IMR-90 (cell line): Measurements from ENCODE around the gene ZNRF4. TPM values are rescaled to one million over a fixed set of nuclear protein-coding genes. Genes with fewer than 3 reads are reported as not detected.

Experiments
- ATAC-seq: fragments of 200-7000 bp; cut with Tn5 transposase; 2 replicates; pipeline ENCODE4 v1.9.1; 2020; ENCODE audit warnings: low read depth, mild to moderate bottlenecking, moderate library complexity
- Bru-seq: library from RNA; stranded (reverse); fragments of 400-500 nt; gene quantifications from one replicate; lab custom pipeline; 2021; lab: Mats Ljungman, UMichigan
- BruChase-seq, 2 experiments: library from RNA; stranded (reverse); fragments of 400-500 nt; gene quantifications; one replicate each; lab custom pipeline; 2021; lab: Mats Ljungman, UMichigan
- BruUV-seq: library from RNA; stranded (reverse); fragments of 400-500 nt; replicated peaks from 2 replicates; lab custom pipeline; 2021; lab: Mats Ljungman, UMichigan
- CTCF ChIA-PET: fragments of 300-600 bp; formaldehyde crosslinking; extraction: SDS; loops from one replicate; lab custom pipeline; 2021; ENCODE audit warnings: antibody characterized with exemption; lab: Yijun Ruan, JAX
- POLR2A ChIA-PET: fragments of 300-600 bp; sonication (Branson Sonifier 250); formaldehyde crosslinking; loops from one replicate; lab custom pipeline; 2022; ENCODE audit warnings: antibody characterized with exemption; ENCODE audit not compliant: unreplicated experiment; lab: Charles Lee
- DNase-seq: peaks from one replicate; pipeline ENCODE4 v3.0.0; 2013
- H2AFZ ChIP-seq: replicated peaks from 2 replicates; pipeline ENCODE3; 2013; ENCODE audit warnings: low read length, mild to moderate bottlenecking; ENCODE audit not compliant: poor library complexity
- H2AK5ac ChIP-seq: 2 replicates; pipeline ENCODE4 v1.6.1; 2013; ENCODE audit warnings: low read depth, low read length, inconsistent platforms
- H2AK9ac ChIP-seq: replicated peaks from 2 replicates; pipeline ENCODE3; 2013; ENCODE audit warnings: mild to moderate bottlenecking, low read depth, low read length, moderate library complexity; ENCODE audit not compliant: poor library complexity
- H2BK120ac ChIP-seq: 2 replicates; pipeline ENCODE4 v1.6.1; 2013; ENCODE audit warnings: low read depth, low read length, inconsistent platforms
- H2BK15ac ChIP-seq: 3 replicates; pipeline ENCODE4 v1.6.1; 2013; ENCODE audit warnings: low read depth, low read length, inconsistent platforms
- H2BK20ac ChIP-seq: 2 replicates; pipeline ENCODE4 v1.6.1; 2013; ENCODE audit warnings: low read depth, mild to moderate bottlenecking, inconsistent platforms, low read length, moderate library complexity
- H2BK5ac ChIP-seq: 2 replicates; pipeline ENCODE4 v1.6.1; 2013; ENCODE audit warnings: mild to moderate bottlenecking, low read depth, low read length, inconsistent platforms; ENCODE audit not compliant: poor library complexity, severe bottlenecking
- H3K14ac ChIP-seq: replicated peaks from 2 replicates; pipeline ENCODE4 v1.6.1; 2013; ENCODE audit warnings: low read depth, low read length, inconsistent platforms
- H3K18ac ChIP-seq: 2 replicates; pipeline ENCODE4 v1.6.1; 2013; ENCODE audit warnings: low read depth, low read length, control low read depth
- H3K23ac ChIP-seq: 2 replicates; pipeline ENCODE4 v1.6.1; 2013; ENCODE audit warnings: low read depth, low read length, inconsistent platforms
- H3K27ac ChIP-seq: 2 replicates; pipeline ENCODE4 v1.5.1; 2013; ENCODE audit warnings: mild to moderate bottlenecking, control low read depth, low read length; ENCODE audit not compliant: insufficient read depth
- H3K27me3 ChIP-seq: 2 replicates; pipeline ENCODE4 v1.6.1; 2013; ENCODE audit warnings: low read length; ENCODE audit not compliant: control insufficient read depth, insufficient read depth
- H3K36me3 ChIP-seq: 2 replicates; pipeline ENCODE4 v1.6.1; 2013; ENCODE audit warnings: low read length, mixed read lengths; ENCODE audit not compliant: control insufficient read depth, insufficient read depth
- H3K4ac ChIP-seq: 2 replicates; pipeline ENCODE4 v1.6.1; 2013; ENCODE audit warnings: low read depth, low read length, inconsistent platforms
- H3K4me1 ChIP-seq: 2 replicates; pipeline ENCODE4 v1.6.1; 2013; ENCODE audit warnings: low read length, mixed read lengths; ENCODE audit not compliant: control insufficient read depth, insufficient read depth
- H3K4me2 ChIP-seq: 2 replicates; pipeline ENCODE4 v1.6.1; 2013; ENCODE audit warnings: low read depth, mild to moderate bottlenecking, control low read depth, low read length, moderate library complexity
- H3K4me3 ChIP-seq: 2 replicates; pipeline ENCODE4 v1.5.1; 2013; ENCODE audit warnings: low read depth, mild to moderate bottlenecking, control low read depth, low read length, moderate library complexity; ENCODE audit not compliant: insufficient read depth
- H3K56ac ChIP-seq: 2 replicates; pipeline ENCODE4 v1.6.1; 2013; ENCODE audit warnings: low read length, inconsistent platforms; ENCODE audit not compliant: insufficient read depth; ENCODE audit errors: extremely low read depth
- H3K79me1 ChIP-seq, 2 experiments: 2 replicates each; pipeline ENCODE4 v1.6.1; 2013; ENCODE audit warnings: low read length in 2 of 2, inconsistent platforms in 1 of 2, low read depth in 1 of 2
- H3K9ac ChIP-seq: 2 replicates; pipeline ENCODE4 v1.6.1; 2013; ENCODE audit warnings: low read depth, low read length, control low read depth
- H3K9me1 ChIP-seq: 2 replicates; pipeline ENCODE4 v1.6.1; 2013; ENCODE audit warnings: low read length, inconsistent platforms; ENCODE audit not compliant: insufficient read depth
- H3K9me3 ChIP-seq: 2 replicates; pipeline ENCODE4 v1.6.1; 2013; ENCODE audit warnings: low read length; ENCODE audit not compliant: control insufficient read depth, insufficient read depth
- H4K20me1 ChIP-seq: 2 replicates; pipeline ENCODE4 v1.6.1; 2013; ENCODE audit warnings: low read length, inconsistent platforms; ENCODE audit not compliant: insufficient read depth
- H4K5ac ChIP-seq: 2 replicates; pipeline ENCODE4 v1.6.1; 2013; ENCODE audit warnings: mild to moderate bottlenecking, low read depth, low read length, control low read depth
- H4K8ac ChIP-seq, 2 experiments: 2 replicates each; pipeline ENCODE4 v1.6.1; 2013; ENCODE audit warnings: low read depth in 2 of 2, low read length in 2 of 2, control low read depth in 1 of 2, inconsistent platforms in 1 of 2
- H4K91ac ChIP-seq: 2 replicates; pipeline ENCODE4 v1.6.1; 2013; ENCODE audit warnings: low read depth, low read length, inconsistent platforms; ENCODE audit not compliant: insufficient read depth
- BHLHE40 ChIP-seq: fragments of 150-350 bp; IDR thresholded peaks from 2 replicates; pipeline ENCODE4 v1.6.1; 2016; ENCODE audit warnings: mild to moderate bottlenecking, low read depth, low read length
- FOS ChIP-seq: fragments of 150-350 bp; IDR thresholded peaks from 2 replicates; pipeline ENCODE4 v1.6.1; 2016; ENCODE audit warnings: low read depth, low read length
- MAFK ChIP-seq: IDR thresholded peaks from 2 replicates; pipeline ENCODE4 v1.6.1; 2012; ENCODE audit warnings: low read depth, low read length, improper control_type of control experiment
- MXI1 ChIP-seq: IDR thresholded peaks from 2 replicates; pipeline ENCODE4 v1.6.1; 2012; ENCODE audit warnings: low read depth, mild to moderate bottlenecking, low read length, moderate library complexity, borderline replicate concordance
- NFE2L2 ChIP-seq: fragments of 150-350 bp; IDR thresholded peaks from 2 replicates; pipeline ENCODE4 v1.6.1; 2016; ENCODE audit warnings: low read depth, mild to moderate bottlenecking, low read length
- POLR2A ChIP-seq: IDR thresholded peaks from 2 replicates; pipeline ENCODE4 v1.6.1; 2012; ENCODE audit warnings: mild to moderate bottlenecking, low read depth, low read length
- RCOR1 ChIP-seq: IDR thresholded peaks from 2 replicates; pipeline ENCODE4 v1.6.1; 2012; ENCODE audit warnings: mild to moderate bottlenecking, low read length, improper control_type of control experiment; ENCODE audit not compliant: insufficient replicate concordance
- RFX5 ChIP-seq: IDR thresholded peaks from 2 replicates; pipeline ENCODE4 v1.8.0; 2012; ENCODE audit warnings: low read depth, mild to moderate bottlenecking, low read length, moderate library complexity
- SMC3 ChIP-seq: fragments of 150-350 bp; IDR thresholded peaks from 2 replicates; pipeline ENCODE4 v1.6.1; 2016; ENCODE audit warnings: low read depth, mild to moderate bottlenecking, antibody characterized with exemption, low read length, moderate library complexity
- WGBS, 2 experiments: methylation state at CpG; one replicate each; pipeline versions ENCODE4 v1.1.5 to v1.1.7; 2013; ENCODE audit warnings: missing lambda C conversion rate in 2 of 2; ENCODE audit not compliant: insufficient read length in 1 of 2; ENCODE audit errors: extremely low coverage in 2 of 2; 5-methylcytosine and 5-hydroxymethylcytosine counted together
- dilution Hi-C: fragments of 300-500 bp; cut with HindIII; formaldehyde crosslinking; loops from one replicate; pipeline ENCODE4 v1.14.3; 2018; ENCODE audit warnings: low sequenced_read_pairs; ENCODE audit not compliant: unreplicated experiment
- in situ Hi-C: fragments of 300-500 bp; cut with MboI; formaldehyde crosslinking; loops from 3 replicates; pipeline ENCODE4 v1.14.3; 2019; ENCODE audit warnings: low sequenced_read_pairs, inconsistent platforms, mixed read lengths
- intact Hi-C: fragments of 100-400 bp; cut with micrococcal nuclease; formaldehyde crosslinking; loops from 2 replicates; pipeline ENCODE4 v1.10.0; 2022
- long read RNA-seq: library from polyadenylated mRNA; unstranded; transcript quantifications from one replicate; pipeline ENCODE4 v2.0.0, GENCODE V29; 2021; ENCODE audit not compliant: unreplicated experiment
- polyA plus RNA-seq, 3 experiments: library from polyadenylated mRNA; depleted of rRNA; stranded (reverse); fragments of >200 nt; gene quantifications; 2 replicates each; pipeline ENCODE4 v1.2.3, GENCODE V29; 2012; ENCODE audit warnings: low replicate concordance in 1 of 3
- total RNA-seq: library from RNA; depleted of rRNA; stranded (reverse); fragments of >200 nt; gene quantifications from 2 replicates; pipeline ENCODE4 v1.2.3, GENCODE V29; 2012; rRNA removed
- TF ChIP-seq, protein P1 (sequence below): conservative IDR thresholded peaks from 2 replicates; pipeline ENCODE4 v1.5.1; 2012; ENCODE audit warnings: mild to moderate bottlenecking, low read depth, low read length, improper control_type of control experiment
- TF ChIP-seq, protein P2 (sequence below): fragments of 150-350 bp; IDR thresholded peaks from 2 replicates; pipeline ENCODE4 v1.6.1; 2017; ENCODE audit warnings: mild to moderate bottlenecking, antibody characterized with exemption, low read length, low read depth

The ZNRF4 gene, protein sequence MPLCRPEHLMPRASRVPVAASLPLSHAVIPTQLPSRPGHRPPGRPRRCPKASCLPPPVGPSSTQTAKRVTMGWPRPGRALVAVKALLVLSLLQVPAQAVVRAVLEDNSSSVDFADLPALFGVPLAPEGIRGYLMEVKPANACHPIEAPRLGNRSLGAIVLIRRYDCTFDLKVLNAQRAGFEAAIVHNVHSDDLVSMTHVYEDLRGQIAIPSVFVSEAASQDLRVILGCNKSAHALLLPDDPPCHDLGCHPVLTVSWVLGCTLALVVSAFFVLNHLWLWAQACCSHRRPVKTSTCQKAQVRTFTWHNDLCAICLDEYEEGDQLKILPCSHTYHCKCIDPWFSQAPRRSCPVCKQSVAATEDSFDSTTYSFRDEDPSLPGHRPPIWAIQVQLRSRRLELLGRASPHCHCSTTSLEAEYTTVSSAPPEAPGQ
- total RNA-seq, result not detected in 2 replicates
- polyA plus RNA-seq (2012; rRNA removed), result not detected in 2 replicates
- polyA plus RNA-seq (2012; cell fraction: cytosol; rRNA removed), result not detected in 2 replicates
- 0.24 TPM in 1 of 2 replicates, not detected in the other for polyA plus RNA-seq (2012; cell fraction: nucleus; rRNA removed; ENCODE audit: low replicate concordance)
- Bru-seq, nascent RNA, result not detected
- BruChase-seq, experiment 1, labeled RNA remaining after a 6-hour chase, result not detected
- not detected for BruChase-seq, experiment 2, labeled RNA remaining after a 2-hour chase
- long read RNA-seq, result 0 reads

DNA sequence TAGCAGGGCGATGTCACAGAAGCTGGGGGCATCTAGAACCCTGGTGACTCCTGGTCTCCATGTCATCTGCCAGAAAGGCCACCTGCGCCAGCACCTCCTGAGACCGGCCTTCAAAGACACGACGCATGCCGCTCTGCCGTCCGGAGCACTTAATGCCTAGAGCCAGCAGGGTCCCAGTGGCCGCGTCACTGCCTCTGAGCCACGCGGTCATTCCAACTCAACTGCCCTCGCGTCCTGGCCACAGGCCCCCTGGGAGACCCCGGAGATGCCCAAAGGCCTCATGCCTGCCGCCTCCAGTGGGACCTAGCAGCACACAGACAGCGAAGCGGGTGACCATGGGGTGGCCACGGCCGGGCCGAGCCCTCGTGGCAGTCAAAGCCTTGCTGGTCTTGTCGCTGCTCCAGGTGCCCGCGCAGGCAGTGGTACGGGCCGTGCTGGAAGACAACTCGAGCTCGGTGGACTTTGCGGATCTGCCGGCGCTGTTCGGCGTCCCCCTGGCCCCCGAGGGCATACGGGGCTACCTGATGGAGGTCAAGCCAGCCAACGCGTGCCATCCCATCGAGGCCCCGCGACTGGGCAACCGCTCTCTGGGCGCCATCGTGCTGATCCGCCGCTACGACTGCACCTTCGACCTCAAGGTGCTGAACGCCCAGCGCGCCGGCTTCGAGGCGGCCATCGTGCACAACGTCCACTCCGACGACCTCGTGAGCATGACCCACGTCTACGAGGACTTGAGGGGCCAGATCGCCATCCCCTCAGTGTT is at the start of gene ZNRF4:
TSS of gene ZNRF4 (plus strand) at position 51 of the 763 bp plus-strand sequence. CDS start at position 126, 75 bp downstream.
- POLR2A ChIA-PET, result no interaction called here
- ATAC-seq, result no peak
- intact Hi-C loops (no loop called here), in situ Hi-C loops (no loop called here), dilution Hi-C loops (no loop called here)
- Histone ChIP-seq H2AK5ac (no peak within 1 kb of the TSS), H3K27ac (no peak within 1 kb of the TSS), H3K56ac (no peak within 1 kb of the TSS), H4K91ac (no peak within 1 kb of the TSS), H2BK120ac (no peak within 1 kb of the TSS), H2AK9ac (no peak within 1 kb of the TSS), H3K4me3 (no peak within 1 kb of the TSS), H3K23ac (no peak within 1 kb of the TSS), H4K8ac (no peak within 1 kb of the TSS), H4K5ac (no peak within 1 kb of the TSS), H3K9me1 (no peaks in the 10 kb centered on the region), H3K18ac (no peak within 1 kb of the TSS), H4K20me1 (no peaks in the 10 kb centered on the region), H3K27me3 (no peaks in the 10 kb centered on the region; the same call in none of the 2 replicates), H3K9me3 (peaks cover 5% of the 10 kb centered on the region; the same call in 1 of the 2 replicates), H3K14ac (no peak within 1 kb of the TSS), H3K4me1 (no peaks in the 10 kb centered on the region), H3K36me3 (no peaks in the 10 kb centered on the region), H2BK20ac (no peak within 1 kb of the TSS), H3K79me1 (no peaks in the 10 kb centered on the region), H2AFZ (no peak within 1 kb of the TSS), H3K9ac (no peak within 1 kb of the TSS), H3K4me2 (no peak within 1 kb of the TSS), H2BK15ac (no peak within 1 kb of the TSS), H2BK5ac (no peak within 1 kb of the TSS), H3K4ac (no peak within 1 kb of the TSS)
- no TSS peak for BruUV-seq
- CTCF ChIA-PET, result no interaction called here
- no peak for DNase-seq
- WGBS, 2 experiments, result 86% methylated on average over 56 of the region's 62 CpGs; no CpG with 5 or more reads in 1 of the 2 experiments
- TF ChIP-seq, protein P1, sequence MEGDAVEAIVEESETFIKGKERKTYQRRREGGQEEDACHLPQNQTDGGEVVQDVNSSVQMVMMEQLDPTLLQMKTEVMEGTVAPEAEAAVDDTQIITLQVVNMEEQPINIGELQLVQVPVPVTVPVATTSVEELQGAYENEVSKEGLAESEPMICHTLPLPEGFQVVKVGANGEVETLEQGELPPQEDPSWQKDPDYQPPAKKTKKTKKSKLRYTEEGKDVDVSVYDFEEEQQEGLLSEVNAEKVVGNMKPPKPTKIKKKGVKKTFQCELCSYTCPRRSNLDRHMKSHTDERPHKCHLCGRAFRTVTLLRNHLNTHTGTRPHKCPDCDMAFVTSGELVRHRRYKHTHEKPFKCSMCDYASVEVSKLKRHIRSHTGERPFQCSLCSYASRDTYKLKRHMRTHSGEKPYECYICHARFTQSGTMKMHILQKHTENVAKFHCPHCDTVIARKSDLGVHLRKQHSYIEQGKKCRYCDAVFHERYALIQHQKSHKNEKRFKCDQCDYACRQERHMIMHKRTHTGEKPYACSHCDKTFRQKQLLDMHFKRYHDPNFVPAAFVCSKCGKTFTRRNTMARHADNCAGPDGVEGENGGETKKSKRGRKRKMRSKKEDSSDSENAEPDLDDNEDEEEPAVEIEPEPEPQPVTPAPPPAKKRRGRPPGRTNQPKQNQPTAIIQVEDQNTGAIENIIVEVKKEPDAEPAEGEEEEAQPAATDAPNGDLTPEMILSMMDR, result no peak
- TF ChIP-seq MXI1 (no peak), SMC3 (no peak), RCOR1 (no peak), MAFK (no peak), RFX5 (no peak), BHLHE40 (no peak), NFE2L2 (no peak), FOS (no peak), POLR2A (no peak)
- TF ChIP-seq, protein P2, sequence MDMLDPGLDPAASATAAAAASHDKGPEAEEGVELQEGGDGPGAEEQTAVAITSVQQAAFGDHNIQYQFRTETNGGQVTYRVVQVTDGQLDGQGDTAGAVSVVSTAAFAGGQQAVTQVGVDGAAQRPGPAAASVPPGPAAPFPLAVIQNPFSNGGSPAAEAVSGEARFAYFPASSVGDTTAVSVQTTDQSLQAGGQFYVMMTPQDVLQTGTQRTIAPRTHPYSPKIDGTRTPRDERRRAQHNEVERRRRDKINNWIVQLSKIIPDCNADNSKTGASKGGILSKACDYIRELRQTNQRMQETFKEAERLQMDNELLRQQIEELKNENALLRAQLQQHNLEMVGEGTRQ, result no peak
